ENCODE data around the gene BEST1.

DNA sequence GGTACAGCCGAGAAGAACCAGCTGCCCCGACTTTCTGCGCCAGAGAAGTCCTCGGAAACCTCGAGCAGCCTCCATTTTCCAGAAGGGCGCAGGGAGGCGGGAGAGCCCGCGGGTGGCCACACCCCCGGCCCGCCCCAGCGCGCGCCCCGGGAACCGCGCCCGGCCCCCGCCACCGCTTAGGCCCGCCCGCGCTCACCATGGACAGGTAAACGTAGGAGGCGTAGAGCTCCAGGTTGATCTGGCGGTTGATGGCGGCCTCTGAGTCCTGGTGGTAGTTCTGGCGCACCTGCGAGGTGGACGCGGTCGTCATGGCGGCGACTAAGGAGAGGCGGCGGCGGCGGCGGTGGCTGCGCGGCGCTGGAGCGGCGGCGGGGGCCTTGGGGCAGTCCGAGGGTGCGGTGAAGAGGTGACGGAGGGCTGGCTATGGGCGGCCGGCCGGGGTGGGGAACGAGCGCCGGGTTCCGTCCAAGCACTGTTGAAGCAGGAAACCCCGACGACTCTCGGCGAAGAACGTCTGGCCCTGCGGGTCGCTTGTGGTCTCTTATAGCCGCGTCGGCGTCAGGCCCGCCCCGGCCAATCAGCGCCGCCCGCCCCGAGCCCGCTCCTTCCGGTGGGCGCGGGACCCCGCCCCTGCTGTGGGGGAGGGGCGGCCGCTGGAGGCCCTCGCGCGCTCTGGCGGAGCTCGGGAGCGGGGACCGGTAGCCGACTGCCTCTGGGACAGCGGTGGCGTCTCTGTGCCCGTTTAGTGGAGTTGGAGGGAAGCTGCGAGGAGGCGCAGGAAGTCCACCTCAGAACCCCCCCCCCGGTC is 17.2 kb downstream of the BEST1 start, which contains the start of gene FTH1:
- no peak for TF ChIP-seq YY1 (IDR thresholded peaks at IDR 0.05; ENCODE audit: insufficient read depth, insufficient read length)
- no peak for TF ChIP-seq SUZ12 (IDR thresholded peaks at IDR 0.05; ENCODE audit: extremely low read depth, insufficient read depth, insufficient read length)

Data from NT2/D1 (cell line).